Nephron (organoid): ENCODE results near the gene GDF2.

ENCODE experiments used
- H3K27ac Mint-ChIP-seq, 3 experiments: 2 replicates each; pipeline ENCODE4 v1.8.0; 2020; ENCODE audit warnings: mixed read lengths in 3 of 3, mild to moderate bottlenecking in 2 of 3, moderate library complexity in 1 of 3
- H3K27me3 Mint-ChIP-seq: 2 replicates; pipeline ENCODE4 v1.8.0; 2021; ENCODE audit warnings: low read depth, mild to moderate bottlenecking, moderate library complexity, mixed read lengths
- H3K36me3 Mint-ChIP-seq: 2 replicates; pipeline ENCODE4 v1.8.0; 2020; ENCODE audit warnings: low read depth, mixed read lengths
- H3K4me1 Mint-ChIP-seq: 2 replicates; pipeline ENCODE4 v1.8.0; 2020; ENCODE audit warnings: mixed read lengths
- H3K4me3 Mint-ChIP-seq, 3 experiments: 2 replicates each; pipeline ENCODE4 v1.8.0; 2020; ENCODE audit warnings: mild to moderate bottlenecking in 3 of 3, mixed read lengths in 3 of 3, moderate library complexity in 2 of 3
- H3K9me3 Mint-ChIP-seq: 2 replicates; pipeline ENCODE4 v1.8.0; 2020; ENCODE audit warnings: mixed read lengths
- CTCF ChIP-seq, 3 experiments: fragments of 200-600 bp; sonication (generic); IDR thresholded peaks; one replicate each; pipeline ENCODE4 v1.5.0; 2021; ENCODE audit warnings: antibody characterized with exemption in 3 of 3; ENCODE audit not compliant: unreplicated experiment in 3 of 3

Gene GDF2

GRCh38 chr10:47298715-47299114 is 23.5 kb upstream of the GDF2 start:
- peaks cover 40% of the 10 kb centered on the region for H3K4me1 Mint-ChIP-seq
- H3K27ac Mint-ChIP-seq = peak overlapping the region in 1 of 3 experiments; percentile 51
- H3K9me3 Mint-ChIP-seq = no peaks in the 10 kb centered on the region

GRCh38 chr10:47299611-47300428 is 22.4 kb upstream of the GDF2 start, which contains the start of gene GDF10:
TSS of gene GDF10 (plus strand) at chr10:47300197. CDS start at chr10:47300652, 455 bp downstream.
- peak within 1 kb of the TSS in 2 of 3 experiments; percentile 19 to 45 for H3K27ac Mint-ChIP-seq
- no peaks in the 10 kb centered on the region for H3K9me3 Mint-ChIP-seq
- peak within 1 kb of the TSS; percentile 85 to 89 (median 85) for H3K4me3 Mint-ChIP-seq
- no peaks in the 10 kb centered on the region for H3K36me3 Mint-ChIP-seq
- H3K27me3 Mint-ChIP-seq = peaks cover 93% of the 10 kb centered on the region
- H3K4me1 Mint-ChIP-seq = peaks cover 40% of the 10 kb centered on the region
- no peak for TF ChIP-seq CTCF (IDR thresholded peaks at IDR 0.05; ENCODE audit: unreplicated experiment in 3 of 3)

More at GRCh38 chr10:47298715-47299114, 23.5 kb upstream of the GDF2 start:
- no peaks in the 10 kb centered on the region for H3K36me3 Mint-ChIP-seq
- H3K27me3 Mint-ChIP-seq = peaks cover 94% of the 10 kb centered on the region
- H3K4me3 Mint-ChIP-seq = peak overlapping the region in 2 of 3 experiments; percentile 40 to 61
- no peak for TF ChIP-seq CTCF (IDR thresholded peaks at IDR 0.05; ENCODE audit: unreplicated experiment in 3 of 3)

GRCh38 chr10:47300429-47300931 is 21.8 kb upstream of the GDF2 start:
- no peaks in the 10 kb centered on the region for H3K36me3 Mint-ChIP-seq
- peak overlapping the region; percentile 79 to 89 (median 85) for H3K4me3 Mint-ChIP-seq
- H3K4me1 Mint-ChIP-seq = peaks cover 33% of the 10 kb centered on the region
- peak; percentile 19 to 30 (median 28) for TF ChIP-seq CTCF (IDR thresholded peaks at IDR 0.05; ENCODE audit: unreplicated experiment in 3 of 3)
- no peaks in the 10 kb centered on the region for H3K9me3 Mint-ChIP-seq
- H3K27me3 Mint-ChIP-seq = peaks cover 93% of the 10 kb centered on the region
- H3K27ac Mint-ChIP-seq = no peak overlapping the region

- peaks cover 93% of the 10 kb centered on the region for H3K27me3 Mint-ChIP-seq
- H3K36me3 Mint-ChIP-seq = no peaks in the 10 kb centered on the region
- H3K9me3 Mint-ChIP-seq = no peaks in the 10 kb centered on the region
- no peak for TF ChIP-seq CTCF (IDR thresholded peaks at IDR 0.05; ENCODE audit: unreplicated experiment in 3 of 3)
- no peak overlapping the region for H3K27ac Mint-ChIP-seq
- H3K4me3 Mint-ChIP-seq = peak overlapping the region; percentile 65 to 85 (median 66)
- peaks cover 20% of the 10 kb centered on the region for H3K4me1 Mint-ChIP-seq
These were observed 20.4 kb upstream of the GDF2 start for GRCh38 chr10:47301833-47302232.

- no peak for TF ChIP-seq CTCF (IDR thresholded peaks at IDR 0.05; ENCODE audit: unreplicated experiment in 3 of 3)
- Mint-ChIP-seq H3K4me1 (peaks cover 11% of the 10 kb centered on the region), H3K27me3 (peaks cover 93% of the 10 kb centered on the region), H3K36me3 (no peaks in the 10 kb centered on the region), H3K9me3 (no peaks in the 10 kb centered on the region), H3K27ac (no peak overlapping the region), H3K4me3 (peak overlapping the region; percentile 49 to 72 (median 62))
These were observed 19.1 kb upstream of the GDF2 start for GRCh38 chr10:47303105-47303504.
